Measurements from ENCODE around the gene GRAMD1B. TPM values are rescaled to one million over a fixed set of nuclear protein-coding genes. Genes with fewer than 3 reads are reported as not detected.

GRAMD1B gene
- total RNA-seq, 1 experiment from 2014 or later: 12.7 TPM

DNA sequence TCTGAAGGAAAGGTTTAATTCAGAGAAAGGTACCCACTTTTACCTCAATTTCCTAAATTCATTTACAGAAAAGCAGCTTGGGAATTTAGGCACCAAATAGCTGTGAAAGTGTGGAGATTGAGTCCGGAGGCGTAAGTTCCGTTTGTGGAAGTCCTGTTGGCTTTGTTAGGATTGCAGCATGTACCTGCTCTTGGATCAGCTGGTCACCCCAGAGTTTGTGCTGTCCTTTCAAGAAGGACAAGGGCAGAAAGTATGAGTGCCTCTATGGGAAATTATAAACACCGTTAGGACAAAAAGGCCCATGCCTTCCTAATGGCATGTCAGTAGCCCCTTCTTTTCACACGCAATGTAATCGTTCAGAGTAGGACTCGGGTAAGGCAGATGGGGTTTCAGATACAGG, 126.6 kb downstream of the GRAMD1B start:
- no peak for ATAC-seq
- intact Hi-C loops (cut with micrococcal nuclease): no loop called here

More for the DNA sequence above, 126.6 kb downstream of the GRAMD1B start:
- no TSS peak for BruUV-seq (replicated peaks)
- Histone ChIP-seq H3K9me2 (ENCODE audit: insufficient read depth) (no peaks in the 10 kb centered on the region), H3K4me1 (ENCODE audit: control insufficient read depth in 1 of 2, insufficient read depth in 2 of 2, low read length in 2 of 2) (peaks cover 0 to 4% of the 10 kb centered on the region in 2 experiments; a peak in 2 of 4 replicates), H3K4me2 (ENCODE audit: low read length) (no peak overlapping the region), H3K27me3 (ENCODE audit: insufficient read depth, low read length) (no peaks in the 10 kb centered on the region; the same call in 1 of the 2 replicates), H3K9me3 (ENCODE audit: control insufficient read depth in 1 of 2, insufficient read depth in 1 of 2, low read depth in 1 of 2, low read length in 2 of 2) (no peaks in the 10 kb centered on the region), H3K27ac (ENCODE audit: low read depth, low read length) (no peak overlapping the region), H3K4me3 (replicated peaks in 1 of 2; ENCODE audit: low read depth in 1 of 2, low read length in 2 of 2) (no peak overlapping the region), H3K36me3 (ENCODE audit: control insufficient read depth in 1 of 2, insufficient read depth in 2 of 2, low read length in 2 of 2) (no peaks in the 10 kb centered on the region), H4K20me1 (ENCODE audit: insufficient read depth) (no peaks in the 10 kb centered on the region), H3K79me2 (ENCODE audit: insufficient read depth, low read length) (no peaks in the 10 kb centered on the region), H3K9ac (ENCODE audit: low read length) (no peak overlapping the region), H2AFZ (ENCODE audit: low read depth, low read length, poor library complexity, severe bottlenecking) (no peak overlapping the region)
- DNase-seq (ENCODE audit: low read depth, low spot score): no peak
- ChIA-PET CTCF (no interaction called here), POLR2A (no interaction called here), RAD21 (ENCODE audit: low non-redundant PET in 1 of 2, low total read pairs in 2 of 2, uncharacterized antibody in 2 of 2, unreplicated experiment in 2 of 2) (no interaction called here)
- no peak for TF ChIP-seq FOSL1 (IDR thresholded peaks at IDR 0.05; ENCODE audit: low read depth)
- TF ChIP-seq ZFX (IDR thresholded peaks at IDR 0.05): no peak
- TF ChIP-seq, protein P1, sequence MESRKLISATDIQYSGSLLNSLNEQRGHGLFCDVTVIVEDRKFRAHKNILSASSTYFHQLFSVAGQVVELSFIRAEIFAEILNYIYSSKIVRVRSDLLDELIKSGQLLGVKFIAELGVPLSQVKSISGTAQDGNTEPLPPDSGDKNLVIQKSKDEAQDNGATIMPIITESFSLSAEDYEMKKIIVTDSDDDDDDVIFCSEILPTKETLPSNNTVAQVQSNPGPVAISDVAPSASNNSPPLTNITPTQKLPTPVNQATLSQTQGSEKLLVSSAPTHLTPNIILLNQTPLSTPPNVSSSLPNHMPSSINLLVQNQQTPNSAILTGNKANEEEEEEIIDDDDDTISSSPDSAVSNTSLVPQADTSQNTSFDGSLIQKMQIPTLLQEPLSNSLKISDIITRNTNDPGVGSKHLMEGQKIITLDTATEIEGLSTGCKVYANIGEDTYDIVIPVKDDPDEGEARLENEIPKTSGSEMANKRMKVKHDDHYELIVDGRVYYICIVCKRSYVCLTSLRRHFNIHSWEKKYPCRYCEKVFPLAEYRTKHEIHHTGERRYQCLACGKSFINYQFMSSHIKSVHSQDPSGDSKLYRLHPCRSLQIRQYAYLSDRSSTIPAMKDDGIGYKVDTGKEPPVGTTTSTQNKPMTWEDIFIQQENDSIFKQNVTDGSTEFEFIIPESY (IDR thresholded peaks at IDR 0.05; ENCODE audit: extremely low read depth, insufficient replicate concordance, low read length): no peak
- no peak for TF ChIP-seq ATF3 (IDR thresholded peaks at IDR 0.05)
- TF ChIP-seq YY1 (IDR thresholded peaks at IDR 0.05; ENCODE audit: extremely low read depth, insufficient replicate concordance, low read depth, low read length): no peak
- no peak for TF ChIP-seq TCF7L2 (IDR thresholded peaks at IDR 0.05; ENCODE audit: borderline replicate concordance, extremely low read depth, insufficient read depth, insufficient read length)
- TF ChIP-seq SRF (IDR thresholded peaks at IDR 0.05; ENCODE audit: low read depth): no peak
- no peak for TF ChIP-seq MAX (IDR thresholded peaks at IDR 0.05)
- no peak for TF ChIP-seq SIN3A (IDR thresholded peaks at IDR 0.05; ENCODE audit: low read depth)
